ENCODE measurements around the gene B3GAT2.

DNA sequence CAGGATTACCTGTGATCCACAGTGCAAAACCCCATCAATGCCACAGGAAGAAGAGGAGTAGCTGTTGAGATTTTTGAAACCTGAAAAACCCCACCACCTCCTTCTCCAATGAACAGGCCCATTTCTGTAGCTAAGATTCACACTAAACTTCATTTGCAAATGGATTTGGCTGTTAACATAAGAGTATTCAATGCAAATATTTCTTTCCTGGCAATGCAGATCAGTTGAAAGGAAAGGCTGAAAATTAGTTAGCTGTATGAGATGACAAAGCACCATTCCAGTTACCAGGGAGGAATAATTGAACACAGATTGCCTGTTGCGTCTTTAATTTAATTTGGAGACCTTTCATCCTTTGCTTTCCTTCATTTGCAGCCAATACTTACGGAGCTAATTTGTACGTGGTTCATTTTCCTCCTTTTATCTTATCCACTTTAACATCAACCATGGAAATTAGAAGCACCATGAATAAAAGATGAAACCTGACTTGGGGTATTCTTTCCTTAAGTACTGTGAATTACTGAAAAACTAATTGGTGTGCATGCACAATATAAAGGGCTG lies 4.2 kb downstream of the B3GAT2 start:
- no peak for TF ChIP-seq CTCF (IDR thresholded peaks at IDR 0.05)
- TF ChIP-seq EZH2 (IDR thresholded peaks at IDR 0.05; ENCODE audit: borderline replicate concordance, insufficient read depth, low read depth, low read length, poor library complexity, severe bottlenecking) = no peak

Measured in B cell (primary cell).